Fibroblast of peridontal ligament (primary cell): ENCODE results near the gene LDLRAD4.

Experiments used
- DNase-seq: peaks from one replicate; pipeline ENCODE4 v3.0.0-alpha.2; 2010; ENCODE audit errors: extremely low read depth

Gene LDLRAD4

DNA sequence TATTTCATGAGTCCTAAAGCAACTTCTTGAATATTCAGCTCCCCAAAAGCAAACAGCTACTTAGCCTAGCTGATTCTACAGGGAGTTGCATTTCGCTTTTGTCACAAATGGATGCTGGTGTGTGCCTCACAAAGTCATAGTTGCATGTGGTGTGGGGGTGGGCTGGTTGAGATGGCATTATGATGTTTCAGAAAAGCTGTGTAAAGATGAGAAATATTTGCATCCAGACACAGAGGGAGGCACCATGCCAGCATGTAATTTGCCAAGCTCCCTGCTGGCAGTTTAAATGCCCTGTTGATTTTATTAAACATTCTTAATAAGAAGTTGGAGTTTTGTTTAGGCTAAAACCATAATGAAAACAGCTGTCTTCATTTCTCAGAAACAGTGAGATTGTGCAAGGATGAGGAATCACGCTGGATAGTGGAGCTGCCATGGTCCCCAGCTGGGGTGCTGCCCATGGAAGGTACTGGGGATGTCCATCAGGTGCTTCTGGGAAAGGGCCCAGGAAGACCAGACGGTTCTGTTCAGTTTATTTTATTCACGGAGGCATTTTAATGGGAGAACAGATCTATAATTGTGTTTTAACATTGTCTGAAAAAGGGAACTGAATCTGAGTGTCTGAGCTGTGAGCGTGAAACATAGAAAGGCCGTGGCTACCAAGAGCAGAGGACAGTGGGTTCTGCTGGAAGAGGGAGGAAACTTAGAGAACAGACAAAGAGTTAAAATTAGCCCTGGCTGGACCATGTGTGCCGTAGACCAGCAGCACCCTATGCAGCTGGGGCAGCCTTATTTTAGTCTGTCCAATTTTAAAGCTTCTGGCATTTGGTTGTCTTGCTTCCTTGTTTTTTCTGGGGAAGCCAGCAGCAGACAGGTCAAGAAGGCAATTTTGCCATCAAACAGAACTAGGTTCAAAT, 330.7 kb downstream of the LDLRAD4 start:
- DNase-seq: no peak

DNA sequence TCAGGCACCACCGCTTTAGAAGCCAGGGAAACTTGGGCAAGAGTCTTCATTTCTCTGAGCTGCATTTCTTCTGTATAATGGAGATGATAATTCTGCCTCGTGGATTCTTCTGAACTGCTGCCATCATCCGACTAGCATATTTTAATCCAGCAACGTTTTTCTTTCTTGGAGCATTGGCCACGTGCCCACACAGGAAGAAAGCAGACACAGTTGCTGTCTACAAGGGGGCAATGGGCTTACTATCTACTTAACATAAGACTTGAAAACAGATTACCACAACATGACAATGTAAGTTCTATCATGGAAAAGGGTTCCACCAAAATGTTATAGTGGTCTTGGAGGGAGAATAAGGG, 331.3 kb downstream of the LDLRAD4 start:
- DNase-seq: no peak

DNA sequence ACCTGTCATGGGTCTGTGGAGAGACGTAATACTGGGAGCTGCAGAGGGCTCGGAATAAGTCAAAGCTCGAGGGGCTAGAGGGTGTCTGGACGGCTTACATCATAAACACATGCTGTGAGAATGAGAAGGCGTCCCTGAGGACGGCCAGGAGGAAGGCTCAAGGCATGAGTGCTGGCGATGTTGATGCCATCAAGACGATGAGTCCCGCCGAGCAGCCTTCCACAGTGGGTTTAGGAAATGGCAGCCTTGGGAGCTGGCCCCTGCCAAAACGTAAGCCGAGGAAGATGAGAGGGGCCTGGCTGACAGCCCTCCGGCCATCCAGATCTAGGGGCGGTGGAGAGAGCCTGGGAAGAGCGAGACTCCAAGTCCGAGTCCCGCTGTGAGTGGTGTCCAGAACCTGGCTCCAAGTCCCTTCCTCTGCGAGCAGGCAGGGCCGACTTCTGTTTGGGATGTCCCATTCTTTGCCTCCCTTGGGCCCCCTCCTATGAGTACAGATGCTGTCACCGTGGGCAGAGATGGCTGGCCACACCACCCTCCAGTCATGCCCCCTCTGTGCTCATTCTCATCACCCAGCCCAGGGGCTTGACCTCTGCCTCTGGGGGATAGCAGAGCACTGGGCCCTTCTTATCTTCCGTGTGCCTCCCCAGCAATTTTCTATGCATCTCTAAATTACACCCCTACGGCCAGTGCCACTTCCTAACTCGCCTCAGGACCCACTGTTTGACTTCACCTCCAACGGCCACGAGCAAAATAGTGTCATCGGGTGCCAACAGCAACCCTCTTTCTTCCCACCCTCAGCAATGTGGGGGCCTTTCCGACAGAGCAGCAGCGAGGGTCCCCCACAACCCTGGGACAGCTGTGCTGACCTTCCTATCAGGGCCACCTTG, 332.1 kb downstream of the LDLRAD4 start:
- no peak for DNase-seq

DNA sequence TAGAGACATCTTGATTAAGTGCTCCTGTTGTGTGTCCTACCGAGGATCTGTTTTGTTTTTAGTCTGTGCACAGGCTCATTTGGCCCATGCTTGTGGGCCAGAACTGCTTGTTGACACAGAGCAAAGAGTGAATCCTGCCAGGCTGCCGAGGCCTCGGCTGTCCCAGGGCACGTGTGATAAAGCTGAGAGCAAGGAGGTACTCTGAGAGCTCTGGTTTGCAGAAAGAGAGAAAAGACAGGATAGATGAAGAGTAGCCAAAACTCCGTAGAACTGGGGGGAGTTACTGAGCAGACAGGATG, 332.7 kb downstream of the LDLRAD4 start:
- DNase-seq: no peak

DNA sequence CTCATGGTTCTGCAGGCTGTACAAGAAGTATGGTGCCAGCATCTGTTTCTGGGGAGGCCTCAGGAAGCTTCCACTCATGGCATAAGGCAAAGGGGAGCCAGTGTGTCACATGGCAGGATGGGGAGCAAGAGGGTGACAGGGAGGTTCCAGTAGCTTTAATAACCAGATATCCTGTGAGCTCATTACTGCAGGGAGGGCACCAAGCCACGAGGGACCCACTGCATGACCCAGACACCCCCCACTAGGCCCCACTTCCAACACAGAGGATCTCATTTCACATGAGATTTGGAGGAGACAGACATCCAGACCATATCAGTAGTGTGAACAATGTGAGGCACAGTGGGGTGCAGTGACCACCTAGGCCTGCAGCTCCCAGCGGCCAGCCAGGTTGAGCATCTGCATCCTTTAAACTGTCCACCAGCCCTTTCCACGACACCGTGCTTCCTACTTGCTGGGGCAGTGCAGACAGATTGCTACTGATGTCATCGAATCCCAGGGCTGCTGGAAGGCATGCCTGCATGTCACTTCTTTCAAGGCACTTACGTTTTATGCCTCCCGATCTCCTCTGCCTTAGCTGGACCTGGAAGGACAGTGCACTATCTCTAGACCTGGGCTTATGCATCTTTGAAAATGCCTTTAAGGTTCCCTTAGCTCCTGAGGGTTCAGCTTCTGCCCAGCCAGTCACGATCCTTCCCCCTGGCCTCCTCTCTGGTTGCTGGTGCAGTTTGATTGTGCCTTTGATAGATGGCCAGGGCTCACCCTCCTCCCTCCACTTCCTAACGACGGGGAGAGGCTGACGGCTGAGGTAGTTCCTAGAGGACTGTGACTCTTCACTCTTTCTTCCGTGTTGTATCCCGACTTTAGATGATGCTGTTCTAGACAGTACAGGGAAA, 333.5 kb downstream of the LDLRAD4 start:
- DNase-seq: no peak

DNA sequence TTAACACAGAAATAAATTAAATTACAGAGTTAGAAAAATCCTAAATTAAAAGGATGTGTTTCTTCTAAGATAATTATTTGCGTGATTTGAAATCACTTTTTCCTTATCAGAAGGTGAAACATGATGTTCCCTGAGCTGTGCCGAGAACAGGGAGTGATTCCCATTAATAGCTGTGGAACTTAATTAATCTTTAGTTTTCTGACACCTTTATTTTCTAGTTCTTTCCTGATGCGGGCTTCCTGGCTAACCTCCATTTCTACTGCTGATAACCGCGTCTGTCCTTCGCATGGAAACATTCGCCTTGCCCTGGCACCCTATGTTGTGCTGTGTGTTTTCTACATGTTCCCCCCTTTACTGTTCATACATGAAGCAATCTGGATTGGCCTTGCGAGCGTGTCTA, 334.9 kb downstream of the LDLRAD4 start:
- no peak for DNase-seq

DNA sequence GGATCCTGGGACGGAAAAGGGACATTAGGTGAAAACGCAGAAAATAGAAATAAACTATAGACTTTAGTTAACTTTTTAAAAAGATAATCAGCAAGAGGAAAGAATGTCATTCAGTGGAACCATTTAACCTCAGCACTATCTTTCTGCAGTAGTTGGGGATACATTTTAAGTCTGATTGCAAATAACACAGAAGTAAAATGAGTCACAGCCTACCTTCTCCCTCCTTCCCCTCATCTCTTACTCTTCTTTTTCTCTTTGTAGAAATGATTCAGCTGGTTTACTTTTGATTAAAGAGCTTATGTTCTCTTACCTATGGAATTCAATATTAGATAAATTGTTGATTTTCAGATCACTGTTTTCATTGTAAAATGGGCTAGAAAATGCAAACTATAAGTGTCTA, 336.6 kb downstream of the LDLRAD4 start:
- no peak for DNase-seq

DNA sequence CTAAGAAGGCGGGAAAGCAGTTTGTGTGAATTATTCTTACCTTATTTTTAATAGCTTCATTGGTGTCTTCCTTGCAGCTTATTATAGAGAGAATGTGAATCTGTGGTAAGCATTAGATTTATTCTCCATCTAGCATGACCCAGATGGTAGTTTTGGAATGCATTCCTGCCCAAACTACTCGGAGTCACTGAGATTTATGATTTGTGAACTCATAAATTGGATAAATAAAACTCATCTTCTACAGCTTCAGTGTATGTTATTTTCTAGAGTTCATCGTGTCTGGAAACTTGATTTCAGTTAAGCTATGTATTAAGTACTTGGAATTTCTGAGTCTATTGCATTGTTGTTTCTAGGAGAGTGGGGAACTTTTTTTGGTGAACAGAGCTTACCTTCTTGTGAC, 337.3 kb downstream of the LDLRAD4 start:
- DNase-seq: no peak

DNA sequence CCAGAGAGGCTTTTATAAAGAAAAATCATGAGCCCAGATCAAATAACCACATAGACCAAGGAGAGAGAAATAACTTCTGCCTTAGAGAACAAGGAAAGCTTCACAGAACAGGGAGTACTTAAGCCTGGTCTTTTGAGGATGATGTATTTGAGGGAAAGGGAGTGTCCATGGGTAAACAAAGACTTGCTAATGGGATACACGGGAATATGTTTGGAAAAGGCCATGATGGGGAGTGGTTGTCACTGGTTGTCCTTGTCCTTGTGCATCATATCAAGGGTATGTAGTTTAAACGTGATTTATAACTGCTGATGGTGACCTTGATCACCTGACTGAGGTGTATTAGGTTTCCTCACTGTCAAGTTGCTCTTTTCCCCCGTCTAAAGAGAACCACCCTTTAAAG, 337.9 kb downstream of the LDLRAD4 start:
- DNase-seq: no peak

DNA sequence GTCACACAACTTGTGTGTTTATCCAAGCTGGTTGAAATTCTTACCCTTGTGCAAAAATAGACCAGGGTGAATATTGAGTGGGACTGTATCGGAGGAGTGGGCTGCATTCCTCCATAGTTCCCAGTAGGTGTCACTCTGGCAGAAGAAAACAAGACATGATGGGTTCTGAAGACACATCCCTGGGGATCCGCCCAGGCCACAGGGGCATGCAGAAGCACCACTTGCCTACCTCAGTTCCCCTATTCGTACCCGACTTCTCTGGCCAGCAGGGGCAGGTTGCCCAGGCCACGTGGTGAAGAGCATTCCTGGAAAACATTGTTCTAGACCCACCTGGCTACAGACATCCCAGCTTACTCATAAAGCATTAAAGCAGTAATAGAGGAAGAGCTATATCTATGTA, 339.6 kb downstream of the LDLRAD4 start:
- peak; percentile 5 for DNase-seq

DNA sequence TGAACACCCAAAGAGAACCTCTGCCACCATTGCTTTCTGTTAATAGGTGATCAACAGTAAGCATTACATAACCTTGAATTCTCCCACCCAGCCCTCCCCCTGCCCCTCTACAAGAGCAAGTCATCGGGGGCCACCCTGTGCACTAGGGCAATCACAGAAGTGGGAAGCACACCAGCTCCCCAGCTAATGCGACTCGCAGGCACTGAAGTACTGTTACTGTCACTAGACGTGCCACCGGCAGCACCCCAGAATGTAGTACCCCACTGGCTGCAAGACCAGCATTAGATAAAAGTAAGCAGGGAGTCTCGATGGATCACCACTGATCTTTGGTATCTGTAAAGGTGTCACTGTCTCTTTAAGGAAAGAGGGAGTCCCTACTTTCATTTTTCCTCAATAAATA, 340.2 kb downstream of the LDLRAD4 start:
- no peak for DNase-seq

DNA sequence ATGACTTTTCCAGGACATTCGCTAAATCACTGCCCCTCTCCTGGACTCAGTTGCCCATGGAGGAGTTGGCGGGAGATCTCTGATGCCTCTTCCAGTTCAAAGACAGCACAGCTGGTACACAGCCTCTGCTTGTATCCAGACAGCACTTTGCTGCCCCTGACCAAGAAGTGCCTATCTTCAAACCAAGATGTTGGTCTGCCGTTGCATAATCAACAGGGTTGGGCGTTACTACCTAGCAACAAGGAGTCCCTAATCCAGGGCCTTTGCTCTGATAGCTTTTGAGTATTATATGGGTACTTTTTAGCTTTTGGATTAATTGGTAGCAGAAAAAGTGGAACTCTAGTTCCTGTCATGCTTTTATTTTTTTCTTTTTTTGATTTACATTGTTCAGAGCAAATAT, 341.2 kb downstream of the LDLRAD4 start:
- no peak for DNase-seq

DNA sequence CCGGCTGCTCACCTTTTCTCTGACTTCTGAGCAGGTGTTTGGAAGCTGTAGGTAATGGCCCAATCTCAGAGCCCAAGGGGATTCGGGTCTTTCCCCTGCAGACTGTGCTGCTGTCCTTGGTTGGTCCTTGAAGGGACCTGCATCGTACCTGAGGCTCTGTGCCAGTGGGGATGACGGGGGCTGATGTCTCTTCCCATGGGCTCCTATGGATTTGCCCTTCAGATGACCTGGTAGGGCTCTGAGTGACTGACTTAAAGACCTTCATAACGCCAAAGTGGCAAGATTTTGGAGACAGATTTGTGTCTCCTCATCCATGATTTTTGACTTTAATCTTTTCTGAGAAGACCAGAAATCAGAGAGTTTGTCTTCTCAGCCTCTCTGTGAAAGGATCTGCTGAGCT, 341.7 kb downstream of the LDLRAD4 start:
- DNase-seq: no peak

DNA sequence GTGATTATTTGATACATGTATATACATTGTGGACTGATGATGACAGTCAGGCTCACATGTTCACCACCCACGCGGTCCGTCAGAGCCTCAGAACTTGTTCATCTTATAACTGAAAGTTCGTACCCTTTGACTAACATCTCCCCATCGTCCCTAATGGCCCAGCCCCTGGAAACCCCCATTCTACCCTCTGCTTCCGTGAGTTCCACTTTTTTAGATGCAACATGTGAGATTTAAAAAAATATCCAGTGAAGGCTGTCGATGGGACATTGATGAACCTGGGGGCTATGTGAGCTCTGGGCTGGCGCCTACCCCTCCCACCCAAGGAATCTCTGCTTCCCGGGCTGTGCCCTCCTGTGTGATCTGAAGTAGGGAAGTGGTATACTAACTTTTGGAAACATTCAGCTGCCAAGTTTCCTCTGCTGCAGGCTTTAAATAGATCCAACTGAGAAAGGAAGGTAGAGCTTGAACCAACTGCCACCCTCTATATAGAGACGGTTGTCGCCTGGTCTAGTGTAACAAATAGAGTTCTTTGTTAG, 344.0 kb downstream of the LDLRAD4 start:
- DNase-seq: no peak

DNA sequence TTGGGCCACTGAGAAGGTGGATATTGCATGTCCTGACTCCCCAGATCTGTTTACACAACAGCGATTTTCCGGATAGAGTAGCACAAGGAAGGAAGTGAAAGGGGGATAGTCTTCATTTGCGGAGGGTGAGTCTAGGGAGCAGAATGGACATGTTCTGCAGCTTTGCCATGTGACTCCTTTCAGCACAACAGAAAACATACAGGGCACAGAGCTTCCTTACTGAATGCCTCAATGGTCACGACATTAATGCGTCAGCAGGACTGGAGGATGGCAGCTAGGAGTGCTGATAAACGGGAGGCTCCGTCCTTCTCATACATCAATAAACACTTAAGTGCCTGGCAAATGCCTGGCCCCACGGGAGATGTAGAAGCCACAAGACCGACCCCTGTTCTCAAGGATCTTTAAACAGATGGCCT, 344.8 kb downstream of the LDLRAD4 start:
- DNase-seq: no peak

DNA sequence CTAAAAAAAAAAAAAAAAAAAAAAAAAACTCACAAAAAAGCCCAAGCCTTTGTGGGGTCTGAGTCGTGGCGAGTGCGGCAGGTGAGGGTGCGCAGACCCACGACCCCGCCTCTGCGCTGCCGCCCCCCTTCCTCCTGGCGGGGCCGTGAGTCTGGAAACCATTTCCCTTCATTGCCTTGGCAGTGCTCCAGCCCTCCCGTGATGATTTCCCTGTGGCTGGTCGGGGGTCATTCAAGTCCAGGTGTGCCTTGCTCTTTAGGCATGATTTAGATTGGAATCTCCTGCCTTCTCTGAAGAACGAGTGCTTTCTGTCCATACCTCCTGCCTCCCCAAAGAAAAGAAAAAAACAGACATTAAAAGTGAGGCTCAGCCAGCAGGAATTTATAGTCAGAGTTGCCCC, 346.0 kb downstream of the LDLRAD4 start:
- no peak for DNase-seq

DNA sequence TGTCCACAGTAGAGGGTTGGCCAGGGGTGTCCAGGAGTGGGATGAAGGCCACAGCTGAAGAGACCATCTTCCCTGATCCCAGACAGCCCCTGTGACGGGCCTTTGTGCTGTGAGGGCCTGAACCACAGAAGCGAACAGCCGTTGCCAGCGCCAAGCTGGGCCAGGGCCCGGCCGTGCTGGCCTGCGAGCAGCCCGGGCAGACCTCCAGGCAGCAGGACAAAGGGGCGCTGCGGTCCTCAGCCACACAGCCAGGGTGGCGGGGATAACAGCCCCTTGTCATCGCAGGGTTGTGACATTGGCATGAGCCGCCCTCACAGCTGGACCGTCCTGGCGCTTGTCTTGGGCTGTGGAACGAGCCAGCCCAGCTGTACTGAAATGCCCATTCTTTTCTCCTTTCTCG, 346.7 kb downstream of the LDLRAD4 start:
- DNase-seq: no peak

DNA sequence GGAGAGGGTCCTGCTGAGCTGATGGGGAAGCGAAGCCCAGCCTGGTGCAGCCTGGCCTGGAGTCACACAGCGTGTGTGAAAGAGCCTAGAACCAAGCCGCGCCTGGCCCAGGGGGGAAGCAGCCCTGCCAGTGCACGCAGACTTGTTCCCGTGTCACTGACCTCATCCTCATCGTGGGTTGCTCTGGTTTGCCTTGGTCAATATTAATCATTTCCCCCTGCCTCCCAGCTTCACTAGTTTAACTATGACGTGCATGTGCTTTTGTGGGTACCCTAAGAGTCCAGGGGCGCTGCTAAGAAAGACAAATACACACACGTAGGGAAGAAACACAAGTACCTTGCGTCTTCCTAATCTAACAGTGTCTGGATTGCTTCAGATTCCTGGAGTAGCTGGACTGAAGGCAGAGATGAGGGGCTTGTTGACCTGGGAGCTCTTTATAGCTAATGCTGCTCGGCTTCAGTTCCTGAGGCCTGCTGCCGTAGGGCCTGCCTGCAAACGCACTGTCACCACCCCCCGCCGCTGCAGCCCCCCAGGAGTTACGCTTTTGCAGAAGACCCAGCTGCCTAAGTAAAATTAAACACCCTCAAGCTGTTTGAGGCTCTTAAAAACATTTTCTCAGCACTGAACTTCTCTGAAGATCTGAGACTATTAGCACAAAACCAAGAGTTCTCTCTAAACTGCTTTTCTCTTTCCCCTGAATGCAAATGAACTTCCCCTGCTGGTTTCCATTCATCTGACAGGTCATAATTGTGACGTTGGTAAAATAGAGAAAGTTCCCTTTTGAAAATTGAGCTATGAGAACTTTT, 348.6 kb downstream of the LDLRAD4 start:
- no peak for DNase-seq

DNA sequence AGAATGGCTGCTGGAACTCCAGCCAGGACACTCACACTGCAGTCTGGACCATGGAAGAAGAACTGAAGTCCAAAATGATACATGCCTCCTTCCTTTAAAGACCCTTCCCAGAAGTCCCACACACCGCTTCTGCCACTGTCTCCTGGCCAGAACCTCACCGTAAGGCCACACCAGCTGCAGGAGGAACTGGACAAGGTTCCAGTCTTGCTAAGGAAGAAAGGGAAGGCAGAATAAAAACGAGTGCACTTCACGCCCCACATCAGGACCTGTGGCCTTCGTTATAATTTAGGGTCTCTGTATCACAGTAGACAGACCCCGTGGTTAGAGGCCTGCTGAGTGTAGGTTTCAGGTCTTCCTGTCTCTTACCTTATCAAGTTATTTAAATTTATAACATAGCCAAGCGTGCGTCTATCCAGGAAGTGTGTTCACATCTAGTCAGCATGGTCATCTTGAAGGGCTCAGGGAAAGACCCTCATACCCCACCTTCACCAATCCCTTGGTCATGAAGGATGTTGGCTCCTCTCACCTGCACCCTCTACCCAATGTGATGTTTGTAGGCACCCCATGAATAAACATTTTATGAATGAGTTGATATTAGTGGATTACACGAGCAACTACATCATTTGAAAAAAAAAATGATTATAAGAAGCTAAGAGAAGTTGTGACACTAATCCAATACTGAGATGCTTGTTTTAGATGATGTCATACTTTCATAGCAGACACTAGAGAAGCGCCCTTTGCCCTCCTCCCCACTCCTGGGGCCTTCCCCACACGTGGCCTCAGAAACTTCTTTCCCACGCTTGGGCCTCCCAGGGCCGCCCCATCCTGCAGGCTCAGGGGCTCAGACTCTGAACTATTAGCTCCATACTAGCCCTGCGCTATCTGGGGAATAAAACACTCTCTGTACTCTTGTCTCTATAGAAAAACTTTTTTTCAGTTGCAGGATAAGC, 350.2 kb downstream of the LDLRAD4 start:
- no peak for DNase-seq

DNA sequence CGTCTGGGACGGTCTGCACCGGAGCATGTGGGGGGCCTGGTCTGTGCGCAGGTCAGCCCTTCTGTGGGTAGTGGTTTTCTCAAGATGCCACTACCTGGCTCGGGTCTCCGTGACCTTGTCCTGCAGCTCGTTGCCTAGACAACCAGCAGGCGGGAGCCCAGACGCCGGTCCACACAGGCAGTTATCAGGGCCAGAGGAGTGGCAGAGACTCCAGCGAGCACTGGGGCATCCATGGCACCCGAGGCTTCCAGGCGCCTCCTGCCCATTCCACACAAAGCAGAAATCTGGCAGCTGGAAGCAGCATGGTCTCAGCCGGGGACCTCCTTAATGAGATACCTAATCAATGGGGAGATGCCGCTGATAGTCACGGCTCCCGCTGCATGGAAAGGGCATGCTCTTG, 351.7 kb downstream of the LDLRAD4 start:
- DNase-seq: no peak
